ENCODE measurements around the gene ARHGAP20.

The ARHGAP20 gene

GRCh38 chr11:110598725-110599124 lies 113.5 kb downstream of the ARHGAP20 start:
- Histone ChIP-seq H3K4me3 (IDR thresholded peaks at IDR 0.05; ENCODE audit: insufficient read depth, low read depth, low read length) (no peak overlapping the region), H3K36me3 (ENCODE audit: insufficient read depth) (no peaks in the 10 kb centered on the region), H3K9ac (no peak overlapping the region), H3K79me2 (ENCODE audit: insufficient read depth, low read depth) (no peaks in the 10 kb centered on the region), H4K20me1 (ENCODE audit: insufficient read depth) (no peaks in the 10 kb centered on the region), H2AFZ (ENCODE audit: low read depth) (no peak overlapping the region), H3K4me2 (no peak overlapping the region), H3K27ac (no peak overlapping the region), H3K4me1 (ENCODE audit: low read depth, poor library complexity, severe bottlenecking) (no peaks in the 10 kb centered on the region), H3K27me3 (ENCODE audit: insufficient read depth, low read depth) (no peaks in the 10 kb centered on the region)
- TF ChIP-seq CTCF (conservative IDR thresholded peaks at IDR 0.05; ENCODE audit: low read depth, low read length) = no peak

- Histone ChIP-seq H3K79me2 (ENCODE audit: insufficient read depth, low read depth) (no peaks in the 10 kb centered on the region), H3K4me1 (ENCODE audit: low read depth, poor library complexity, severe bottlenecking) (no peaks in the 10 kb centered on the region), H3K9ac (no peak overlapping the region), H4K20me1 (ENCODE audit: insufficient read depth) (no peaks in the 10 kb centered on the region), H3K27ac (no peak overlapping the region), H3K4me3 (IDR thresholded peaks at IDR 0.05; ENCODE audit: insufficient read depth, low read depth, low read length) (no peak overlapping the region), H2AFZ (ENCODE audit: low read depth) (no peak overlapping the region), H3K4me2 (no peak overlapping the region), H3K27me3 (ENCODE audit: insufficient read depth, low read depth) (no peaks in the 10 kb centered on the region), H3K36me3 (ENCODE audit: insufficient read depth) (no peaks in the 10 kb centered on the region)
- no peak for TF ChIP-seq CTCF (conservative IDR thresholded peaks at IDR 0.05; ENCODE audit: low read depth, low read length)
These were observed 124.3 kb downstream of the ARHGAP20 start for GRCh38 chr11:110587972-110588371.

GRCh38 chr11:110587129-110587528 lies 125.1 kb downstream of the ARHGAP20 start:
- no peaks in the 10 kb centered on the region for H3K79me2 ChIP-seq (ENCODE audit: insufficient read depth, low read depth)
- no peaks in the 10 kb centered on the region for H4K20me1 ChIP-seq (ENCODE audit: insufficient read depth)
- H3K27ac ChIP-seq = no peak overlapping the region
- H3K9ac ChIP-seq = no peak overlapping the region
- no peak for TF ChIP-seq CTCF (conservative IDR thresholded peaks at IDR 0.05; ENCODE audit: low read depth, low read length)
- no peak overlapping the region for H2AFZ ChIP-seq (ENCODE audit: low read depth)
- H3K4me1 ChIP-seq (ENCODE audit: low read depth, poor library complexity, severe bottlenecking) = no peaks in the 10 kb centered on the region
- H3K4me3 ChIP-seq (IDR thresholded peaks at IDR 0.05; ENCODE audit: insufficient read depth, low read depth, low read length) = no peak overlapping the region
- H3K36me3 ChIP-seq (ENCODE audit: insufficient read depth) = no peaks in the 10 kb centered on the region
- no peak overlapping the region for H3K4me2 ChIP-seq
- H3K27me3 ChIP-seq (ENCODE audit: insufficient read depth, low read depth) = no peaks in the 10 kb centered on the region

GRCh38 chr11:110584150-110584549 lies 128.1 kb downstream of the ARHGAP20 start:
- TF ChIP-seq CTCF (conservative IDR thresholded peaks at IDR 0.05; ENCODE audit: low read depth, low read length) = no peak
- Histone ChIP-seq H4K20me1 (ENCODE audit: insufficient read depth) (no peaks in the 10 kb centered on the region), H3K9ac (no peak overlapping the region)

More at GRCh38 chr11:110584150-110584549, 128.1 kb downstream of the ARHGAP20 start:
- H3K79me2 ChIP-seq (ENCODE audit: insufficient read depth, low read depth) = no peaks in the 10 kb centered on the region
- no peak overlapping the region for H3K4me3 ChIP-seq (IDR thresholded peaks at IDR 0.05; ENCODE audit: insufficient read depth, low read depth, low read length)
- H3K4me2 ChIP-seq = no peak overlapping the region
- no peaks in the 10 kb centered on the region for H3K36me3 ChIP-seq (ENCODE audit: insufficient read depth)
- H3K27ac ChIP-seq = no peak overlapping the region
- no peak overlapping the region for H2AFZ ChIP-seq (ENCODE audit: low read depth)
- no peaks in the 10 kb centered on the region for H3K27me3 ChIP-seq (ENCODE audit: insufficient read depth, low read depth)
- H3K4me1 ChIP-seq (ENCODE audit: low read depth, poor library complexity, severe bottlenecking) = no peaks in the 10 kb centered on the region
